H1 (cell line): ENCODE measurements around the gene FBLIM1. TPM values are rescaled to one million over a fixed set of nuclear protein-coding genes. Genes with fewer than 3 reads are reported as not detected.

Experiments used
- CTCF ChIA-PET: fragments of 300-600 bp; sonication (Branson Sonifier 250); formaldehyde crosslinking; loops from one replicate; lab custom pipeline; 2021; ENCODE audit not compliant: partially characterized antibody; lab: Charles Lee
- POLR2A ChIA-PET: fragments of 300-600 bp; sonication (Branson Sonifier 250); formaldehyde crosslinking; loops from one replicate; lab custom pipeline; 2021; ENCODE audit warnings: inconsistent platforms; ENCODE audit not compliant: partially characterized antibody; lab: Charles Lee
- DNase-seq, 2 experiments: peaks; one replicate each; pipeline versions ENCODE4 v3.0.0 to v3.0.0-alpha.2; 2010 to 2022; ENCODE audit warnings: low spot score in 2 of 2, low read depth in 1 of 2, mixed read lengths in 1 of 2
- FAIRE-seq: peaks from 2 replicates; lab custom pipeline; 2011; peaks lifted over from hg19 to GRCh38; lab: Jason Lieb, UNC
- H2AFZ ChIP-seq: 2 replicates; pipeline ENCODE4 v1.8.1; 2012; ENCODE audit warnings: low read length, inconsistent platforms
- H2AK5ac ChIP-seq: 2 replicates; pipeline ENCODE4 v1.6.1; 2013; ENCODE audit warnings: low read depth, low read length
- H2BK120ac ChIP-seq: replicated peaks from 2 replicates; pipeline ENCODE3; 2013; ENCODE audit warnings: low read depth, low read length, inconsistent platforms
- H2BK12ac ChIP-seq: 2 replicates; pipeline ENCODE4 v1.6.1; 2013; ENCODE audit warnings: low read depth, low read length
- H2BK15ac ChIP-seq: 2 replicates; pipeline ENCODE4 v1.6.1; 2013; ENCODE audit warnings: low read length
- H2BK20ac ChIP-seq: 2 replicates; pipeline ENCODE4 v1.6.1; 2013; ENCODE audit warnings: low read length
- H2BK5ac ChIP-seq: 2 replicates; pipeline ENCODE4 v1.6.1; 2013; ENCODE audit warnings: low read depth, low read length
- H3K14ac ChIP-seq: 2 replicates; pipeline ENCODE4 v1.6.1; 2013; ENCODE audit warnings: inconsistent platforms; ENCODE audit not compliant: insufficient read length
- H3K18ac ChIP-seq: 2 replicates; pipeline ENCODE4 v1.6.1; 2013; ENCODE audit warnings: low read length; ENCODE audit errors: extremely low read depth
- H3K23ac ChIP-seq: 2 replicates; pipeline ENCODE4 v1.6.1; 2013; ENCODE audit warnings: inconsistent platforms; ENCODE audit not compliant: insufficient read length
- H3K23me2 ChIP-seq: 2 replicates; pipeline ENCODE4 v1.6.1; 2013; ENCODE audit warnings: low read depth, low read length
- H3K27ac ChIP-seq: 2 replicates; pipeline ENCODE4 v1.6.1; 2011; ENCODE audit warnings: low read depth, low read length, inconsistent platforms
- H3K27me3 ChIP-seq, 4 experiments: replicated peaks in 1 of 4; 1 replicate in 1 of 4; 2 replicates in 3 of 4; pipeline versions ENCODE4 v1.6.1 to v1.8.1; 2011 to 2013; ENCODE audit warnings: low read length in 3 of 4, mild to moderate bottlenecking in 3 of 4, inconsistent platforms in 2 of 4, mixed read lengths in 2 of 4, moderate library complexity in 1 of 4; ENCODE audit not compliant: control insufficient read depth in 3 of 4, insufficient read depth in 3 of 4; ENCODE audit errors: extremely low read depth in 1 of 4
- H3K36me3 ChIP-seq, 4 experiments: 2 replicates each; pipeline versions ENCODE4 v1.6.1 to v1.8.1; 2011 to 2013; ENCODE audit warnings: mild to moderate bottlenecking in 4 of 4, low read length in 3 of 4, moderate library complexity in 2 of 4, control low read depth in 1 of 4, inconsistent platforms in 1 of 4; ENCODE audit not compliant: insufficient read depth in 4 of 4, control insufficient read depth in 2 of 4
- H3K4ac ChIP-seq: replicated peaks from 2 replicates; pipeline ENCODE3; 2013; ENCODE audit warnings: low read length, low read depth, mixed read lengths, inconsistent platforms; ENCODE audit not compliant: insufficient read length
- H3K4me1 ChIP-seq, 4 experiments: replicated peaks in 1 of 4; 1 replicate in 1 of 4; 2 replicates in 3 of 4; pipeline versions ENCODE4 v1.6.1 to v1.8.1; 2011 to 2013; ENCODE audit warnings: low read length in 3 of 4, inconsistent platforms in 2 of 4, mixed read lengths in 1 of 4; ENCODE audit not compliant: insufficient read depth in 4 of 4, control insufficient read depth in 3 of 4
- H3K4me2 ChIP-seq, 2 experiments: 2 replicates each; pipeline versions ENCODE4 v1.6.1 to v1.8.1; 2011 to 2013; ENCODE audit warnings: low read depth in 2 of 2, low read length in 2 of 2, control low read depth in 1 of 2, inconsistent platforms in 1 of 2, mild to moderate bottlenecking in 1 of 2; ENCODE audit not compliant: insufficient read depth in 1 of 2
- H3K4me3 ChIP-seq, 4 experiments: fragments of 200-600, 300-600 bp in 1 of 4; sonication (generic), shearing (Covaris generic), sonication (Bioruptor Twin) in 1 of 4; 2 replicates each; pipeline versions ENCODE4 v1.5.1 to v1.8.1; 2011 to 2016; ENCODE audit warnings: low read length in 4 of 4, low read depth in 3 of 4, control low read depth in 2 of 4, inconsistent platforms in 2 of 4, mild to moderate bottlenecking in 2 of 4, mixed read lengths in 1 of 4, moderate library complexity in 1 of 4; ENCODE audit not compliant: insufficient read depth in 2 of 4; ENCODE audit errors: extremely low read depth in 1 of 4
- H3K56ac ChIP-seq: replicated peaks from 2 replicates; pipeline ENCODE3; 2013; ENCODE audit warnings: low read depth, mild to moderate bottlenecking, mixed read lengths, low read length, inconsistent platforms; ENCODE audit not compliant: insufficient read length
- H3K79me1 ChIP-seq: 2 replicates; pipeline ENCODE4 v1.6.1; 2013; ENCODE audit warnings: low read depth, low read length, control low read depth
- H3K79me2 ChIP-seq, 2 experiments: 2 replicates each; pipeline versions ENCODE4 v1.6.1 to v1.8.1; 2012 to 2013; ENCODE audit warnings: low read length in 2 of 2, mild to moderate bottlenecking in 2 of 2, inconsistent platforms in 1 of 2; ENCODE audit not compliant: insufficient read depth in 2 of 2, control insufficient read depth in 1 of 2
- H3K9ac ChIP-seq, 4 experiments: replicated peaks in 1 of 4; 1 replicate in 1 of 4; 2 replicates in 3 of 4; pipeline versions ENCODE4 v1.6.1 to v1.8.1; 2011 to 2013; ENCODE audit warnings: low read depth in 3 of 4, low read length in 3 of 4, control low read depth in 2 of 4, mild to moderate bottlenecking in 2 of 4, moderate library complexity in 2 of 4, inconsistent platforms in 1 of 4; ENCODE audit errors: extremely low read depth in 1 of 4
- H3K9me3 ChIP-seq, 2 experiments: 2 replicates each; pipeline versions ENCODE4 v1.6.1 to v1.8.1; 2012 to 2013; ENCODE audit warnings: mild to moderate bottlenecking in 2 of 2, moderate library complexity in 2 of 2, control low read depth in 1 of 2, inconsistent platforms in 1 of 2, low read depth in 1 of 2, low read length in 1 of 2, mixed read lengths in 1 of 2; ENCODE audit not compliant: insufficient read depth in 2 of 2
- H4K20me1 ChIP-seq, 2 experiments: replicated peaks in 1 of 2; 2 replicates each; pipeline versions ENCODE3 to v1.8.1; 2011 to 2013; ENCODE audit warnings: inconsistent platforms in 2 of 2, low read length in 2 of 2, mild to moderate bottlenecking in 1 of 2; ENCODE audit not compliant: insufficient read depth in 2 of 2, control insufficient read depth in 1 of 2
- H4K5ac ChIP-seq: 2 replicates; pipeline ENCODE4 v1.6.1; 2013; ENCODE audit warnings: low read length, low read depth, mixed read lengths, inconsistent platforms; ENCODE audit not compliant: insufficient read length
- H4K8ac ChIP-seq: 2 replicates; pipeline ENCODE4 v1.8.0; 2013; ENCODE audit warnings: mild to moderate bottlenecking, moderate library complexity, low read length, inconsistent platforms; ENCODE audit not compliant: insufficient read depth; ENCODE audit errors: extremely low read depth
- H4K91ac ChIP-seq: replicated peaks from 2 replicates; pipeline ENCODE3; 2013; ENCODE audit warnings: low read length, mixed read lengths, inconsistent platforms; ENCODE audit not compliant: insufficient read length
- ASH2L ChIP-seq: fragments of 200-600, 300-600 bp; sonication (generic); IDR thresholded peaks from one replicate; pipeline ENCODE4 v1.7.1; 2017; ENCODE audit warnings: low read length
- BCL11A ChIP-seq, 2 experiments: IDR thresholded peaks; one replicate each; pipeline ENCODE4 v1.6.1; 2011; ENCODE audit warnings: low read depth in 2 of 2, low read length in 2 of 2, mild to moderate bottlenecking in 2 of 2
- CHD2 ChIP-seq: IDR thresholded peaks from 2 replicates; pipeline ENCODE4 v1.6.1; 2012; ENCODE audit warnings: low read length, improper control_type of control experiment
- GABPA ChIP-seq: IDR thresholded peaks from 2 replicates; pipeline ENCODE4 v1.6.1; 2011; ENCODE audit warnings: mild to moderate bottlenecking, low read length, moderate library complexity, borderline replicate concordance; ENCODE audit not compliant: insufficient read depth
- GTF2F1 ChIP-seq: IDR thresholded peaks from 2 replicates; pipeline ENCODE4 v1.6.1; 2012; ENCODE audit warnings: low read depth, low read length, improper control_type of control experiment, borderline replicate concordance
- NANOG ChIP-seq: IDR thresholded peaks from 2 replicates; pipeline ENCODE4 v1.6.1; 2011; ENCODE audit warnings: low read length, low read depth, mild to moderate bottlenecking, inconsistent platforms; ENCODE audit not compliant: insufficient read depth, poor library complexity, severe bottlenecking
- NRF1 ChIP-seq: IDR thresholded peaks from 2 replicates; pipeline ENCODE4 v1.6.1; 2011; ENCODE audit warnings: mild to moderate bottlenecking, low read depth, low read length, improper control_type of control experiment
- TAF1 ChIP-seq: IDR thresholded peaks from 2 replicates; pipeline ENCODE4 v1.6.1; 2011; ENCODE audit warnings: mild to moderate bottlenecking, low read depth, low read length
- ZNF274 ChIP-seq: IDR thresholded peaks from 2 replicates; pipeline ENCODE4 v1.7.0; 2012; ENCODE audit warnings: low read length, borderline replicate concordance; ENCODE audit errors: extremely low read depth
- WGBS, 2 experiments: shearing (Covaris generic) in 1 of 2; methylation state at CpG; one replicate each; pipeline versions ENCODE4 v1.1.6 to v1.1.7; 2013 to 2015; ENCODE audit warnings: low lambda C conversion rate in 2 of 2, mixed read lengths in 2 of 2, inconsistent platforms in 1 of 2, low coverage in 1 of 2, missing lambda C conversion rate in 1 of 2; ENCODE audit not compliant: insufficient replicate concordance in 2 of 2, insufficient coverage in 1 of 2, insufficient read length in 1 of 2; ENCODE audit errors: extremely low coverage in 1 of 2, missing lambda C conversion rate in 1 of 2; 5-methylcytosine and 5-hydroxymethylcytosine counted together
- polyA plus RNA-seq, 7 experiments: library from polyadenylated mRNA; depleted of rRNA in 3 of 7; stranded (reverse) in 5 of 7; unstranded in 2 of 7; fragments of >200 nt in 5 of 7; fragments of 200-250 nt in 2 of 7; gene quantifications; 1 replicate in 5 of 7; 2 replicates in 1 of 7; 4 replicates in 1 of 7; pipeline versions ENCODE4 v1.2.1 to v1.2.3, GENCODE V29; 2011 to 2013; ENCODE audit warnings: missing spikeins in 2 of 7, mixed read lengths in 2 of 7
- total RNA-seq: library from RNA; stranded (reverse); fragmentation: NEBNext Ultra II Directional; extraction: Animal tissue kit (Norgen Biotek cat#: 25700); gene quantifications from 2 replicates; pipeline ENCODE4 v1.2.1, GENCODE V29; 2021
- TF ChIP-seq, protein P1 (sequence below): IDR thresholded peaks from 2 replicates; pipeline ENCODE4 v1.6.1; 2011; ENCODE audit warnings: low read depth, mild to moderate bottlenecking, low read length; ENCODE audit not compliant: insufficient read depth

The FBLIM1 gene
- total and polyA plus RNA-seq, 2 of the 8 experiments (the other 6 are each of a cell fraction or from before 2014, with no cell fraction given), result 66.6 to 66.7 TPM

DNA sequence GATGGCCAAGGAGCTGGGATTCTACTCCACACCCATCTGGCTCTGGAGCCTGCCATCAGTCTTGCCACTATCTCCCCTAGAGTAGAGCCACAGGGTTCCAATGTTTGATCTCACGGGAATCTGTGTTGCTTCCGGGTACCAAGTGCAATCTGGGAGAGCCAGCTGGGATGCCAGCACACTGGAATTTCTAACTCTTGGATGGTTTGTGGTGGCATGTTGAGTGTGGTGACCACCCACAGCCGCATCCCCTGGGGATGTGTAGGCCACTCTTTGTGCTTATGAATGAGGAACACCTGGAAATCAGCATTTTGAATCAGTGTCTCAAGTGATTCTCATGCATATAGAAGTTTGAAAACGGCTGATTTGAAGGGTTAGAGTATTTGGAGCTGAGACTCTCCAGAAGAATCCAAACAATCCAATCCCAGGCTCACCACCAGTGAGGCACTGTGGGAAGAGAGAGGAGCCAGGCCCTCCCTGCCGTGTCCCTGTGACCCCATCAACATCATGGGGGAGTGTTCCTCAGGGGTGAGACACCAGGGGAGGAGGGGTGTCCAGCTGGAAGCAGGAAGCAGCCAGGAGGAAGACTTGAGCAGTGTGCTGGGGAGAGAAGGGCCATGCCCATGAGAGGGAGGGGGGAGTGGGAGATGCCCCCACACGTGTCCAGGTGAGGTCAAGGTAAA lies 13.4 kb downstream of the FBLIM1 start:
- Histone ChIP-seq H3K4ac (no peak overlapping the region), H3K4me2 (no peak overlapping the region), H4K91ac (no peak overlapping the region), H4K8ac (no peak overlapping the region), H3K36me3 (peaks cover 31 to 88% (median 60%) of the 10 kb centered on the region in 4 experiments), H2AFZ (no peak overlapping the region), H3K9ac (no peak overlapping the region), H2BK5ac (no peak overlapping the region), H2BK20ac (no peak overlapping the region), H3K79me2 (no peaks in the 10 kb centered on the region), H3K56ac (no peak overlapping the region), H4K5ac (no peak overlapping the region), H3K9me3 (no peaks in the 10 kb centered on the region), H3K27me3 (no peaks in the 10 kb centered on the region), H2BK15ac (no peak overlapping the region), H2BK12ac (no peak overlapping the region), H3K79me1 (0 out of 2 replicates have a peak, but pooled peaks cover 3% of the 10 kb centered on the region), H3K23me2 (no peaks in the 10 kb centered on the region), H2AK5ac (no peak overlapping the region), H3K4me3 (no peak overlapping the region), H3K18ac (no peak overlapping the region), H4K20me1 (peaks cover 3 to 5% of the 10 kb centered on the region in 2 experiments), H2BK120ac (no peak overlapping the region), H3K4me1 (no peaks in the 10 kb centered on the region), H3K27ac (no peak overlapping the region), H3K14ac (no peak overlapping the region), H3K23ac (no peak overlapping the region)
- TF ChIP-seq NRF1 (no peak), BCL11A (IDR thresholded peaks at IDR 0.05; ENCODE audit: low read depth in 2 of 2, low read length in 2 of 2) (no peak), NANOG (no peak), GTF2F1 (no peak), CHD2 (no peak), TAF1 (no peak), GABPA (no peak), ASH2L (no peak), ZNF274 (no peak)
- TF ChIP-seq, protein P1, sequence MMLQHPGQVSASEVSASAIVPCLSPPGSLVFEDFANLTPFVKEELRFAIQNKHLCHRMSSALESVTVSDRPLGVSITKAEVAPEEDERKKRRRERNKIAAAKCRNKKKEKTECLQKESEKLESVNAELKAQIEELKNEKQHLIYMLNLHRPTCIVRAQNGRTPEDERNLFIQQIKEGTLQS, result no peak
- ChIA-PET POLR2A (interaction anchor here (1.6 to 6.3 kb wide), 4 partner anchors 6 to 12 kb away, joined by 7 to 37 read pairs (median 20); no protein-coding TSS in a partner anchor), CTCF (interaction anchor here (0.8 to 1.3 kb wide), 4 partner anchors 9 to 415 kb away, joined by 3 to 6 read pairs (median 4); no protein-coding TSS in a partner anchor)
- DNase-seq (no peak), FAIRE-seq (no peak)
- WGBS, 2 experiments, result 90% methylated on average over 5 of the region's 6 CpGs; no CpG with 5 or more reads in 1 of the 2 experiments
